Urothelium cell line (cell line): Measurements from ENCODE around the gene SETD6.
"Not testable (repeated sequence)": the region's sequence is repeated elsewhere in the genome, so short reads cannot be mapped to it uniquely, and the experiment has no call there.

ENCODE experiments used
- DNase-seq: peaks from one replicate; pipeline ENCODE4 v3.0.0; 2011; ENCODE audit warnings: low spot score, mixed read lengths
- FAIRE-seq: peaks from 2 replicates; lab custom pipeline; 2011; peaks lifted over from hg19 to GRCh38; lab: Jason Lieb, UNC

Gene SETD6

DNA sequence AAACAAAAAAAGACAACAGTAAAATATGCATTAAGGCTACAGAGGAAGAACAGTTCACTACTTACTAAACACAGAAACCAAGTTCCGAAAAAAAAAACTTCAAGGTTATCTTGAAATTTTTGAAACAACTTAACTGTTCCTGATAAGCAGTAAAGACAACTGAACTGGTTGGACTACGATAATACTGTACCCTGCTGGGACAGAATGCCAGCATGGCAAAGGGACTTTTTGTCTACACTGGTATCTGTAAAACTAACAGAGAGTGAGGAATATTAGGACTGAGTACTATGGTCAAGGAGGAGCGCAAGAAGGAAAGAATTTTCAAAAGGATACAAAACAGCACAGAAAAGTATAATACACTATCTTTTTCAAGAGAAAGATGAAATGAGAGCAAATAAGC lies 19.8 kb downstream of the SETD6 start:
- no peak for FAIRE-seq
- no peak for DNase-seq

GRCh38 chr16:58536278-58536677 lies 21.0 kb downstream of the SETD6 start:
- FAIRE-seq (no peak), DNase-seq (no peak)

DNA sequence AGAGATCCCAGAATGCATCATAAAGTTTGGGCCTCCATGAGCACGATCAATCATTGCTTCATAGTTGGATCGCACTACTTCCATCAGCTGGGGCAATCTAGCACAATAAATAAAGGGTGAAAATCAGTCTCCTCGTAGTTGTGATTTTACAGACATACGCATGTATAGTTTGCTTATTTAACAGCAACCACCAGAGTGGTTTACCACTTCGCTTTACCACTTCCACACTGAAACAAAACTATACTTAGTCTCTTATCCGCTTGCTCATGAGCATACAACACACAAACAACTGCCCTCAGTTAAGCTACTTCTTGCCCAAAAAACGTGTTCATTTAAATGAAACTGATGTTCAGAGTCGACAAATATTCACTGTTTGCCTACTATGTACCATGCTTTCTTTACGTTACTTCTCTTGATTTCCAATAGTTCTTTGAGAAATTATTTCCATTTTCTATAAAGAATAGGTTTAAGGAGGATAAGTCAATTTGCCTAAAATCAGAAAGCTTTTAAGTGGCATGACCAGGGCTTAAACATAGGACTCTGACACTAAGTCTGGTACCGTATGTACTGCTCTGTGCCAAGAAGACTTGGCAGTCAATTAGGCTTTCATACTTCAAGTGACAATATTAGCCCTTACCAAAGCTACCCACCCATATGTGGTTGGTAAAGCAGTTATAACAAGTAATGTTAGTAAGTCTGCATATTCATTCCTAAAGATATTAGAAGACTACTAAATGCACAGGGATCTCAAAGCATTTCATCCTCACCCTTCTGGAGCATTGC lies 22.0 kb downstream of the SETD6 start:
- DNase-seq (no peak), FAIRE-seq (no peak)

DNA sequence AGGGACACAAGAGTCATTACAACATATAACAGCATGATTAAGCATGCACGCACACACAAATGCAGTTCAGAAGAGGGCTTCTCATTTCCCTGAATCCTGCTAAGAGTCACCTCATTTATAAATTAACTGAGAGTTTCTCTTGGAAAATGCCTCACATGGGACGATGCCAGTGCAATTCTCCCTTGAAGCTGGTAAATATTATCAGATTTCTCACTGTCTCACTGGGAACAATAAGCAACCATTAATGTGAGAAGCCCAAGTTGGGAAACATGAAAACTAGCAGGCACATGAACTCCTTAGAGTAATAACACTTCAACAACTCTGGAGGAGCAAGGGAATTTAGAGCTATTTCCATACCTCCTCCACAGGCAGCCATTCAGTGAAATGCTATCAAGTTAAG lies 26.4 kb downstream of the SETD6 start:
- no peak for FAIRE-seq
- DNase-seq = no peak

- FAIRE-seq (no peak), DNase-seq (no peak)
These were observed 27.0 kb downstream of the SETD6 start for GRCh38 chr16:58542291-58542690.

DNA sequence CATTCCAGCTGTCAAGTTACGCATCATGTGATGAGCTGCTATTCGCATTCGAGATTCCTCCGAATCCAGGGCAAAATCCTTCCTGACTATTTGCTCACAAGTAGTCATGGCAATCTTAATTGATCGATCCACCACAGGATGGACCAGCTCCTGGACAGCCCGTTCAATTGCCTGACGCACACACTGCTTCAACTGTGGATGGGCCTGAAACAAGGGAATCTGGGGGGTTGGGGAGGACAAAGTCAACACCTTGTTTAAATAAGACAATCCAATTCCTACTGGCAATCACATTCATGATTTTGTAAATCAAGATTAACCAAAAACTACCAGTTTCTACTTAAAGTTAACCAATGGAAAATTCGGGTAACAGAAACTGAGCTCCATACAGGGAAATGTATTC lies 28.4 kb downstream of the SETD6 start:
- DNase-seq = no peak
- FAIRE-seq = no peak

DNA sequence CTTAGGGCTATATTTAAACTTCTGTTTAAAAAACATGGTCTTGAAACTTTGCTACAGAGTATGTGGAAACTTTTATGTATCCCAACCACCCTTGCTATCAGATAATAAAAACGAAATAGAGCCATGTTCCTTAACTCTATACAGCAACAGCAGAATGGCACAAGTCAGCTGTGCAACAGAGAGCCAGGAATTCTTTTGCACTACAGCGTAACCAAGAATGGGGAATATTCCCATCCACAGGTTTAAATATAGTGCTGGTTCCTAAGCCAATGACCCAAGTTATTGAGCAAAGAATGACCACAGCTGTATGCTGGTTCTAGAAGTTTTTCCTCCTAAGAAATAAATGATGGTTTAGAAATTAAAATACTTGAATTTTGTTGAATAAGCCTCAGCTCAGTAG lies 33.1 kb downstream of the SETD6 start:
- no peak for FAIRE-seq
- DNase-seq = no peak

GRCh38 chr16:58551496-58551895 lies 36.2 kb downstream of the SETD6 start:
- DNase-seq = no peak
- no peak for FAIRE-seq

DNA sequence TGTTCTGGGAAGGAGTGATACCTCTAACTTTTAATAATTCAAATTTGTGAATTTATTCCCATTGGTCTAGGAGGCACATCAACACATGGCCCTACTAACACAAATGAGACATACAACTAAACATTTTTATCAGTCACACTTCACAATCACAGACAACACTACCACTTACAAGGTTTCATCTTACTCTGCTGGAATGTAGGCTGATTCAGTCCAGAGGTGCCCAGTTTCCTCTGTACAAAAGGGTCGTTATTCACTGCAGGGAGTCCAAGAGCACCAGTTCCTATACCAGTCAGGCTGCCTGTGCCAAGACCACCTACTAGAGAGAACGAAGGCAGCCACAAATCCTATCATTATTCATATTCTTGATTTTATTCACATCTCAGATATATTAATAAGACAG lies 41.4 kb downstream of the SETD6 start:
- no peak for FAIRE-seq
- DNase-seq = no peak

GRCh38 chr16:58563235-58563634 lies 47.9 kb downstream of the SETD6 start:
- peak; percentile 7 for DNase-seq
- no peak for FAIRE-seq

- no peak for DNase-seq
These were observed 48.5 kb downstream of the SETD6 start for GRCh38 chr16:58563775-58564174.

DNA sequence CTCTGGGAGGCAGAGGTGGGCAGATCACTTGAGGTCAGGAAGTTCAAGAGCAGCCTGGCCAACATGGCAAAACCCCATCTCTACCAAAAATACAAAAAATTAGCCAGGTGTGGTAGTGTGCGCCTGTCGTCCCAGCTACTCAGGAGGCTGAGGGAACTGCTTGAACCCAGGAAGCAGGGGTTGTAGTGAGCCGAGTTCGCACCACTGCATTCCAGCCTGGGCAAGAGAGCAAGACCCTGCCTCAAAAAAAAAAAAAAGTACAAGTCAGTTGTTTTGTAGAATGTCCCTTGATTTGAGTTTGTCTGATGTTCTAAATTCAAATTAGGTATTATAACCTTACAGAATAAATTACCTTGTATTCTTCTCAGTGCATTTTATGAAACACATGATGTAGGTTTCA lies 50.4 kb downstream of the SETD6 start:
- not testable (repeated sequence) for DNase-seq, FAIRE-seq

More at GRCh38 chr16:58563775-58564174, 48.5 kb downstream of the SETD6 start:
- no peak for FAIRE-seq
